T-helper 17 cell (primary cell): Measurements from ENCODE around the gene C22orf15. TPM values are rescaled to one million over a fixed set of nuclear protein-coding genes. Genes with fewer than 3 reads are reported as not detected.

Source experiments
- ATAC-seq: fragments of 150-1000 bp; cut with Tn5 transposase; 2 replicates; pipeline ENCODE4 v1.10.0; 2021; ENCODE audit warnings: mild to moderate bottlenecking, moderate library complexity
- DNase-seq, 3 donors: peaks; one replicate each; pipeline versions ENCODE4 v3.0.0 to v3.0.0-alpha.2; 2020 to 2021
- H3K9me3 ChIP-seq: one replicate; pipeline ENCODE4 v1.7.0; 2013; ENCODE audit warnings: low read length, mild to moderate bottlenecking; ENCODE audit not compliant: control insufficient read depth, poor library complexity, severe bottlenecking
- H3K27ac Mint-ChIP-seq: one replicate; pipeline ENCODE4 v1.8.0; 2022; ENCODE audit warnings: mild to moderate bottlenecking, moderate library complexity, mixed read lengths
- H3K27me3 Mint-ChIP-seq: one replicate; pipeline ENCODE4 v1.8.0; 2022; ENCODE audit warnings: mixed read lengths
- H3K36me3 Mint-ChIP-seq: one replicate; pipeline ENCODE4 v1.8.0; 2022; ENCODE audit warnings: low read depth, mixed read lengths
- H3K4me1 Mint-ChIP-seq: one replicate; pipeline ENCODE4 v1.8.0; 2022; ENCODE audit warnings: mild to moderate bottlenecking, mixed read lengths
- H3K4me3 Mint-ChIP-seq: one replicate; pipeline ENCODE4 v1.8.0; 2022; ENCODE audit warnings: mild to moderate bottlenecking, moderate library complexity, mixed read lengths
- total RNA-seq, 4 donors: library from RNA in 2 of 4; stranded (reverse) in 2 of 4; gene quantifications; one replicate each; pipeline ENCODE4 v1.2.3 and lab custom pipeline; 2022 to 2026

The C22orf15 gene
- total RNA-seq, 2 donors from 2014 or later, result 0.30 to 0.81 TPM

DNA sequence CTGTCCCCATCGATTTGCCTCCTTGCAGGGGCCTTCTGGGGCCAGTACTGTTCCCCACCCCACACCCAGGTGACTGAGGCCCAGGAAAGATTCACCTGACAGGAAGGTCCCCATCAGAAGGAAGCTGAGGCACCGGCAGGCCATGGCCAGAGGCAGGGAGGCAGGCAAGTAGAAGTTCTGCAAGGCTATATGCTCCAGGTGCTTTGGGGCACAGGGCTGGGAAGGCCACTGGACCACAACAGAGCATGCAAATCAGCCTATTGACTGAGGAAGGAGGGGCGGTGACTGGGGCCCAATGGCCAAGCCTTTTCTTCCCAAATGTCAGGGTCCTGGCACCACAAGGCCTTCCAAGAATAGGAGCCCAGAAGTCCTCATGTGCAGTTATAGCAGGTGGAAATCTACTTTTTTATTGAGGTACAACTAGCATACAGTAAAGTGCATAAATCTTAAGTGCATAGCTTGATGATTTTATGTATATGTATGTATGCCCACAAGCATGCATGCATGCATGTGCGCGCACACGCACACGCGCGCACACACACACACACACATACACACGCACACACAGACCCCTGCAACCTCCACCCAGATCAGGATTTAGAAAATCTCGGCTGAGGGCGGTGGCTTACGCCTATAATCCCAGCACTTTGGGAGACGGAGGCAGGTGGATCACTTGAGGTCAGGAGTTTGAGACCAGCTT lies 8.4 kb upstream of the C22orf15 start, which contains the start of gene VPREB3:
TSS of gene VPREB3 (minus strand) at position 206 of the 700 bp plus-strand sequence. CDS start at position 144, 62 bp downstream.
- H3K9me3 ChIP-seq, result no peaks in the 10 kb centered on the region
- H3K27ac Mint-ChIP-seq, result no peak within 1 kb of the TSS
- peaks cover 11% of the 10 kb centered on the region for H3K4me1 Mint-ChIP-seq
- DNase-seq, result no peak
- H3K4me3 Mint-ChIP-seq, result no peak within 1 kb of the TSS
- peaks cover 2% of the 10 kb centered on the region for H3K36me3 Mint-ChIP-seq
- no peak for ATAC-seq
- H3K27me3 Mint-ChIP-seq, result no peaks in the 10 kb centered on the region

DNA sequence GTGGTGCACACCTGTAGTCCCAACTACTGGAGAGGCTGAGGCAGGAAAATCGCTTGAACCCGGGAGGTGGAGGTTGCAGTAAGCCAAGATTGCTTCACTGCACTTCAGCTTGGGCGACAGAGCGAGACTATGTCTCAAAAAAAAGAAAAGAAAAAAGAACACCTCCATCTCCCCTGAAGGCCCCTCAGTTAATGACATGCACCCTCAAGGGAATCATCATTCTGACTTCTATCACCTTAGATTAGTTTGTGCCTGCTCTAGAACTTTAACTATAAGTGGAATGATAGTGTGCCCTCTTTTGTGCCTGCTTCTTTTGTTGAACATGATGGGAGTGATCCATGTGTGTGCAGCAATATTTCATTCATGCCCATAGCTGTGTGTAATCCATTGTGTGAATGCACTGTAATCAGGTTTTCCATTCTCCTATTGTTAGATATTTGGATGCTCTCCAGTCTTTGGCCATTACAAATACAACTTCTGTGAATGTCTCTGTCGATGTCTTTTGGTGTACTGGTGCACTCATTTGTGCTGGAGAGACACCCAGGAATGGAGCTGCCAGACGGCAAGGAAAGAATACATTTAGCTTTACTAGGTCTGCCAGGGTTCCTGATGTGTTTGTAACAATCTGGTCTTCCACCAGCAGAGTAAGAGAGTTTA lies 7.7 kb upstream of the C22orf15 start:
- DNase-seq (no peak), ATAC-seq (no peak)
- Mint-ChIP-seq H3K4me3 (no peak overlapping the region), H3K27ac (no peak overlapping the region), H3K27me3 (no peaks in the 10 kb centered on the region), H3K4me1 (peaks cover 6% of the 10 kb centered on the region), H3K36me3 (no peaks in the 10 kb centered on the region)
- no peaks in the 10 kb centered on the region for H3K9me3 ChIP-seq

DNA sequence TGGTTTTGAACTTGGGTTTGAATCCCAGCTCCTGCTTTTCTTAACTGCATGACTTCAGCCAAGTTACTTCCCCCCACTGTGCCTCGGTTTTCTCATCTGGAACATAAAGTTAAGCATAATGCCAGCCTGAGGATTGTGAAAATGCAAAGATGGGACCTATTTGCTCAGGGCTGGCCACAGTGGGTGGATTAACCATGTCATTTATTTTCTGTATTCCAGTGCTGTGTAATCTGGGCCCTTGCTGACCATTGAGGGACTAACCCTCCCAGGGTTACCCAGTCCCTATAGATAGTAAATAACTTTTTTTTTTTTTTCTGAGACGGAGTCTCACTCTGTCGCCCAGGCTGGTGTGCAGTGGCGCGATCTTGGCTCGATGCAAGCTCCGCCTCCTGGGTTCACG lies 7.1 kb upstream of the C22orf15 start:
- Mint-ChIP-seq H3K36me3 (peaks cover under 1% of the 10 kb centered on the region), H3K27me3 (no peaks in the 10 kb centered on the region), H3K27ac (no peak overlapping the region), H3K4me1 (peaks cover 7% of the 10 kb centered on the region), H3K4me3 (no peak overlapping the region)
- no peaks in the 10 kb centered on the region for H3K9me3 ChIP-seq
- DNase-seq (no peak), ATAC-seq (no peak)

DNA sequence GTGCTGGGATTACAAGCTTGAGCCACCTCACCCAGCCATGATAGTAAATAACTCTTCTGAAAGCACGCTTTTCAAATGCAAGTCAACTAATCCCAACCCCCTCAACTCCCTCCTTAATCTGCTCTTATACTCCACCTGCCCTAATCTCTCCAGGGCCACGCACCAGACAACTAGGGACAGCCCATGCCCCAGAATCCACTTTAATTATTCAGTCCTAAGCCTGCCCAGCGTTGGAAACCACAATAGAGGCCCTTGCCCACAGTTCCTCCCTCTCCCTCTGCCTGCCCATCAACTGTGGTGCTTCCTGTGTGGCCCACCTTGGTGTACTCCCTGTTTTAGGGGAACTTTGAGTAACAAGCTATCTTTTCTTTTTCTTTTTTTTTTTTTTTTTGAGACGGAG lies 5.9 kb upstream of the C22orf15 start:
- DNase-seq (no peak), ATAC-seq (no peak)
- Mint-ChIP-seq H3K36me3 (peaks cover 2% of the 10 kb centered on the region), H3K27ac (no peak overlapping the region), H3K4me3 (no peak overlapping the region), H3K4me1 (peaks cover 9% of the 10 kb centered on the region), H3K27me3 (no peaks in the 10 kb centered on the region)
- no peaks in the 10 kb centered on the region for H3K9me3 ChIP-seq

DNA sequence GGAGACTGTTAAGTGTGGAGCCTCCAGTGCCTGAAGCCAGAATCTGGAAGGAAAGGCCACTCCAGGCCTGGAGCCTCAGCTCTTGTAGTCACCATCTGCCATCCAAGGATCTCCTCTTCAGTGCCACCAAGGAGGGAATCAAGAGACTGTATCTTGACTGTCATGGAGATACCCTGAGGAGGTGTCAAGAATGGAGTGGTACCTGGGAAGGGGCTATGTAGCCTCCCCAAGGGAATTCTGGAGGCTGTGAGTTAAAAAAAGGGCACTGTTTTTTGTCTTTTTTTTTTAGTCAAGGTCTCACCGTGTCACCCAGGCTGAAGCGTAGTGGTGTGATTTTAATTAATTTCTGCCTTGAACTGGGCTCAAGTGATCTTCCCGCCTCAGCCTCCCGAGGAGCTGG lies 3.2 kb upstream of the C22orf15 start:
- Mint-ChIP-seq H3K4me3 (no peak overlapping the region), H3K27ac (no peak overlapping the region), H3K36me3 (peaks cover 2% of the 10 kb centered on the region), H3K4me1 (peaks cover 22% of the 10 kb centered on the region), H3K27me3 (no peaks in the 10 kb centered on the region)
- ATAC-seq, result no peak
- no peaks in the 10 kb centered on the region for H3K9me3 ChIP-seq
- DNase-seq, result no peak

DNA sequence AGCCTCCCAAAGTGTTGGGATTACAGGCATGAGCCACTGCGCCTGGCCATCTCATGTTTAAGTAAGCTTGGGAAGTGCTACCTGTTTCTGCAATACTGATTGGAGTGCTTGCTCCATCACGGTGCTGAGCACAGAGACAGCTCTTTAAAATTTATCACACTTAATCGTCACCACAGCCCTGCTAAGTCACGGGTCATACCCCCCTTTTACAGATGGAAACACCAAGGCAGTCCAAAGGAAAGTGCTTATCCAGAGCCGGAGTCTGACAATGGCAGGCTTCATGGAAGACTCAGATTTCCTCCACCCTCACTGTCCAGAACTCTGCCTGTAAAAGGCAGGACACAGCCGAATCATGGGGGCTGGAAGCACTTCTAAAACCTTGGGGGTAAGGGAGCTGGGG lies 2.7 kb upstream of the C22orf15 start:
- Mint-ChIP-seq H3K27me3 (no peaks in the 10 kb centered on the region), H3K4me1 (peaks cover 22% of the 10 kb centered on the region), H3K27ac (no peak overlapping the region), H3K4me3 (no peak overlapping the region), H3K36me3 (peaks cover 2% of the 10 kb centered on the region)
- no peaks in the 10 kb centered on the region for H3K9me3 ChIP-seq
- no peak for DNase-seq
- ATAC-seq, result no peak

DNA sequence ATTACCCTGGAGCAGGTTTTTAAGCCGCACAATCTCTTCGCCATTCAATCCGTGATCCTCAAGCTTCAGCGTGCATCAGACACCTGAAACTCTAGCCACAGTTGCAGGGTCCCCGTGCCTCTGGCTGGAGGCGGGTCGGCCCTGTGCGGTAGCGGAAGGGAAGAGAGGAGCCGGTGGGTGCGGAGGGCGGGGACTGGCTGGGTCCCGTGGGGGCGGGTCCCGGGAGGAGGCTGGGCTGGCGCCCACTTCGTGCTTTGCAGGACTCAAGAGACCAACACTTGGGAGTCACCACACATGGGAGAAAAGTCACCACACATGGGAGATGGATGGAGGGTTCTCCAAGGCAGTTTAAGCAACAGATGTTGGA lies 772 bp downstream of the C22orf15 start:
- Mint-ChIP-seq H3K27me3 (no peaks in the 10 kb centered on the region), H3K27ac (no peak overlapping the region), H3K36me3 (peaks cover 2% of the 10 kb centered on the region), H3K4me3 (peak overlapping the region; percentile 59), H3K4me1 (peaks cover 26% of the 10 kb centered on the region)
- DNase-seq (peak in 1 of 3 donors; percentile 40), ATAC-seq (peak; percentile 49)
- no peaks in the 10 kb centered on the region for H3K9me3 ChIP-seq

DNA sequence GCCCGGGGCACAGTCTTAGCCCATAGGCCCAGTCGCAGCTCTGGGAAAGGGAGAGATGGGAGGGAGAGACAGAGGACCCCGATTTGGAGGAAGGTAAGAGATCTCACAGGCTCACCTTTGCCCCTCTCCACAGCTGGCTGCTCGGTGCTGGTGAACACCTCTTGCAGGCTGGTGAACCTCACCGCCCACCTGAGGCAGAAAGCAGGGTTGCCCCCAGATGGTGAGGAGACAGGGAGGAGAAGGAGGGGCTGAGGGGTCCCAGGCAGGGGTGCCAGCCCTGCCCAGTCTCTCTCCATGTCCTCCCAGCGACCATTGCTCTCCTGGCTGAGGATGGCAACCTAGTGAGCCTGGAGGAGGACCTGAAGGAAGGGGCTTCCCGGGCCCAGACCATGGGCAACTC lies 1.2 kb downstream of the C22orf15 start:
- ATAC-seq, result no peak
- Mint-ChIP-seq H3K4me3 (peak overlapping the region; percentile 59), H3K27ac (no peak overlapping the region), H3K36me3 (peaks cover 2% of the 10 kb centered on the region), H3K27me3 (no peaks in the 10 kb centered on the region), H3K4me1 (peaks cover 26% of the 10 kb centered on the region)
- DNase-seq, result no peak
- H3K9me3 ChIP-seq, result no peaks in the 10 kb centered on the region

DNA sequence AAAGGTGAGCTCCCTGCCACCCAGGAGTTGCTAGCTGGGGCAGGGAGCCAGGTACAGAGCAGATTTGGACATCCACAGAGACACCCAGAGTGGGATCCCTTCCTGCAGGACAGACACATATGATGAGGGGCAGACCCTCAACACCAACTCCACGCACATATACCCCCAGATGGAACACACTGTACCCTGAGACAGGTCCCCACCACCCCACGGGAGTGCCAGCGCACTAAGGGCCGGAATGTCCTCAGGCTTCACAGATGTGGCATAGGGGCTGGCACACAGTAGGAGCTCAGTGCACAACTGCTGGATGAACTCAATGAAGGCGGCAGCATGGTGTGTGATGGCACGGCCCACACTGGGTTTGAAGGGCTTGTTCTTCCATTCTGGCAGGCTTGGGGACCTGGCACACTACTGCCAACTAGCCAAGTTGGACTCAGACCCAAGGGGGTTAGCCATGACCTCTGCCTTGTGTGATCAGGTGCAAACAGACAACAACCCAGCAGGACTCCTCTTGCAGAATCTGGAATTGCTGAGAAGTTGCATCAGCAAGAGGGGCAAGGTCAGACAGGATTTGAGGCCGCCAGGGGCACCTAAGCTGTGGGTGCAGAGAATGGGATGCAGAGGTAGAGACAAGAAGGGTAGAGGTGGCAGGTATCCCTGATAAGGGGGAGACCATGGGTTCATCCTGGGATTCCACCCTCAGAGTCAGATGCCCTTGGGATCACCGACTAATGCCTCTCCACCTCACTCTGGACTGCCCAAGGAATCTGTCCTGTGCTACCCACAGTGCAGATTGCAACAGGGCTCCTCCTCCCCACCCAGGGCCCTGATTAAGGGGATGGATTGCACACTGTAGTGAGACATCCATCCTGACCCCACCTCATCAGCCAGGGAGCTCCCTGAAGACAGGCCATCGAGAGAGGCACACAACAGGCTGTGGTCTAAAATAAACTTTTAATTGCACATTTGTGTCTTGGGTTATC lies 2.4 kb downstream of the C22orf15 start:
- H3K36me3 Mint-ChIP-seq, result peaks cover 2% of the 10 kb centered on the region
- no peak for DNase-seq
- peaks cover 26% of the 10 kb centered on the region for H3K4me1 Mint-ChIP-seq
- no peak overlapping the region for H3K27ac Mint-ChIP-seq
- H3K27me3 Mint-ChIP-seq, result no peaks in the 10 kb centered on the region
- no peaks in the 10 kb centered on the region for H3K9me3 ChIP-seq
- H3K4me3 Mint-ChIP-seq, result no peak overlapping the region
- ATAC-seq, result no peak

DNA sequence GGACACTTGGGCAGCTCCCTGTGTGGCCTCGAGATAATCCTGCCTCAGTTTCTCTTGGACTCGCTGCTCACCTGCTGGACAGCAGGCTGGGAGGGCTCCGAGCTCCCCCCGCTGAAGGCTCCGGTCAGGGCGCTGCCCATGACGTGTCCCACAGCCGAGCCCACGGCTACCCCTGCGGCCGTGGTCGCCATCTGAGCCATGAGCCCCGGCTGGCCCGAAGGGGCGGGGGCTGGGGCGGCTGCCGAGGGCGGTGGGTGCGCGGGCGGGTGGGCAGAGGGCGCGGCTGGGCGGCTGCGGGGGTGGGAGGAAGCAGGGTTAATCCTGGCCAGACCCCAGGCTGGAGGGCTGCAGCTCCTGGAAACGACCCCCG lies 4.5 kb downstream of the C22orf15 start:
- Mint-ChIP-seq H3K36me3 (no peaks in the 10 kb centered on the region), H3K4me1 (peaks cover 20% of the 10 kb centered on the region), H3K4me3 (peak overlapping the region; percentile 86), H3K27me3 (no peaks in the 10 kb centered on the region), H3K27ac (no peak overlapping the region)
- DNase-seq (no peak), ATAC-seq (no peak)
- no peaks in the 10 kb centered on the region for H3K9me3 ChIP-seq

DNA sequence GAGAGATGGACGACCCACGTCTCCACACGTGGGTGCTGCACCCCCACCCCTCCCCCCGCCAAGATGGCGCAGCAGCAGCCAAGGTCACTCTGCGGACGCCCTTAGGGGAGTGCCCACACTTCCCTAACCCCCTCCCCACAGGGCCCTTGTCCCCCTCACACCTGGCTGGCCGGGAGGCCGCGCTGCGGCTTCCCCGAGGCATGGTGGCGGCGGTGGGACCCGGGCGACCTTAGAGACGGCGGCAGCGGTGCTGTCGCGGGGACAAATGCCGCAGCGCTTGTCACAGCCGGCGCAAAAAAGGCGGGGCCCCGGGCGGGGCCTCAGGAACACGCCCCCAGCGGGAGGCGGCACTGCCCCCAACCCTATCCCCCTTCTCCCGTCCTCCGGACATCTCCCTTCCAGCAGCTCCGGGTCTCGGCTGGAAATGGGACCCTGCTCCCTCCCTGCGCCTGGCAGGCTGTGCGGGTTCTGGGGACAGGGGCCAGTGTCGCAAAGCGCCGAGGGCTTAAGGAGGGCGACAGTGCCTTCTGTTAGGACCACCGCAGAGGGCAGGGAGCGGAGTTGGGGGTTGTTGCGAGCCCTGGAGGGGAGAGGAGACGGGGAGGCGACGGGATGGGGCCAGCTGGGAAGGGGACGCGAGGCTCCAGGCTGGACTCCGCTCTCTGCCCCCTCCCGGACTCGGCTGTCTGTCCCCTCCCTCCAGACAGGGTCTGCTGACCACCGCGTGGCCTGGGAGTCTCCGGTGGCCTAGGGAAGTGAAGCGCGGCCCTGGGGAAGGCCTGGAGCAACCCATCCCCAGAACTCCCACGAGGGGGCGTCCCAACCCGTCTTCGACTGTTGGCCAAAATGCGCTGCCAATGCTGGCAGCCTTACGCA lies 5.1 kb downstream of the C22orf15 start, which contains the start of gene CHCHD10:
TSS of gene CHCHD10 (minus strand) at position 300 of the 876 bp plus-strand sequence. CDS start at position 202, 98 bp downstream.
- H3K4me3 Mint-ChIP-seq, result peak within 1 kb of the TSS; percentile 86
- H3K27me3 Mint-ChIP-seq, result no peaks in the 10 kb centered on the region
- DNase-seq (peak; percentile 62 to 66 (median 66)), ATAC-seq (peak; percentile 80)
- H3K9me3 ChIP-seq, result no peaks in the 10 kb centered on the region
- H3K27ac Mint-ChIP-seq, result no peak within 1 kb of the TSS
- H3K4me1 Mint-ChIP-seq, result peaks cover 15% of the 10 kb centered on the region
- H3K36me3 Mint-ChIP-seq, result no peaks in the 10 kb centered on the region

DNA sequence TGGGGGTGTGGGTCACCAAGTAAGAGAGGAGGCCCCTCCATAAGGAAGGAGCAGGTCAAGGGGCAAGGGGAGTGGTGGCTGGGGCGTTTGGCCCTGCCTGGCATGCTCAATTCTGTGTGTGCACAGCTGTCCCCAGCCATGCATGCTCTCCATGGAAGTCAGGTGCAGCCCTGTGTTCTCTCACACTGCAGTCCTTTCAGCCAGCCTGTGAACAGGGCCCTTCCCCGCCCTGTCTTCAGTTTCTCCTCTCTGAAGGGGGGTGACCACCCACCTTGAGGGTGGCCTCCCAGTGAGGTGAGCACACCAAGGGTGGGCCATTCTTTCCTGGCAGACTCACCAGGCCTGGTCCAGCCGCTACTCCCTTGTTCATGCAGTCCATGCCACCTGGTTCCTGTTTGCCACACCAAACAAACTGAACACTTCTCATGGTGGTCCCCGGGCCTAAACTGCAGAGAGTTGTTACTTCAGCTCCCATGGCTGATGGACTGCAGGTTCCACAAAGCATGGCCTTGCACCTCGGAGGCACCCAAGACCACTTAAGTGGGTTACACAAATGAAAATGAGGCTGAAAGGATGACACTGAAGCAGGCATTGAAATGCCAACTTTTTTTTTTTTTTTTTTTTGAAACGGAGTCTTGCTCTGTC lies 6.7 kb downstream of the C22orf15 start:
- Mint-ChIP-seq H3K27me3 (no peaks in the 10 kb centered on the region), H3K27ac (no peak overlapping the region), H3K36me3 (peaks cover 2% of the 10 kb centered on the region), H3K4me1 (peaks cover 15% of the 10 kb centered on the region), H3K4me3 (peak overlapping the region; percentile 58)
- ATAC-seq (no peak), DNase-seq (no peak)
- no peaks in the 10 kb centered on the region for H3K9me3 ChIP-seq
